DMS53 treated with DMSO at 0.1 percent for 48 hours (cell line): ENCODE measurements around the gene RFX2.
A peak's percentile ranks its signal among the peaks of the same experiment; 100 is the strongest.

Source experiments
- DNase-seq: peaks from one replicate; lab custom pipeline; 2025; ENCODE audit not compliant: unreplicated experiment; lab: John Stamatoyannopoulos, UW

The RFX2 gene

GRCh38 chr19:5959260-5960004 lies 150.9 kb downstream of the RFX2 start:
- no peak for DNase-seq

DNA sequence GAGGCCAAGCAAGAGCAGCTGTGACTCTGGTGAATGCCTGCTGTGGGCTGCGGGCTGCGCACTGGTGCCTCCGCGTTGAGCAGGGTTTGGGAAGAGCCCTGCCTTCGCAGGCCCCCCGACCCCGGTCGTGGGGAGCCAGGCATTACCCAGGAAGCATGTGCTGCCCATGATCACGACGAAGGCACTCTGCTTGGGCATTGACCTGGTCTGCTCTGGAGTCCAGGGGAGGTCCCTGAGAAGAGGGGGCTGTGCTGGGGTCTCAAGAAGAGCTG lies 151.5 kb downstream of the RFX2 start:
- no peak for DNase-seq

DNA sequence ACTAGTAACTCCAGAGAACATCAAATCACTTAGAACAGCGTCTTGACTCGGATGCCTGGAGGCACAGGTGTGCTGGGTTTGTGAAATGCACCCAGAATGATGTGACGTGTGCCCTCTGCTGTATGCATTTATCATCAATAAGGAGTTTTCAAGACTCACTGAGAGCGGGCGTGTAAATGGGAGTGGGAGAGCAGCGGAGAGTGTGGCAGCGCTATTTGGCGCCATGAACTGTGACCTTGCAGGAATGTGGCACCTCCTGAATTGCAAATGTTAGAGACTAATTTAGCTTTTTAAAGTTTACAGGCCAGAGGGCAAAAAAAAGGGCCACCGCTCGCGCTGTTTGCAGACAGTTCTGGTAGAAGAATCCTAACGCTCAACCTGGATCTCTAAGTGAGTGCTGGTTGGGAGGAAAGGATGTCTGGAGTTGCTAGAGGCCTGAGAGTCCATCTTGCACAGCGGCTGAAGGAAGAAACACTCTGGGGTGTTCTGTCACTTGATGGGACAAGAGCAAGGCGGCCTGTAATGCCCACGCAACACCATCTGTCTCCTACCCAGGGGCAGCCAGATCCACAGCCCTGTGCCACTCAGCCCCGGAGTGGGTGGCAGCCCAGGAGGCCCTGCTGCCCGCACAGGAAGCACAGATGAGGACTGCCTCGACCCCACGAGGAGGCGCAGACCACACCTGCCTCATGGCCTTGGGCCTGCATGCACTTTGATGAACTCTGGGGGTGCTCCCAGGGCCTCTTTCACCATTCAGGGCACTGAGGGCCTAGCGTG lies 152.0 kb downstream of the RFX2 start:
- no peak for DNase-seq

DNA sequence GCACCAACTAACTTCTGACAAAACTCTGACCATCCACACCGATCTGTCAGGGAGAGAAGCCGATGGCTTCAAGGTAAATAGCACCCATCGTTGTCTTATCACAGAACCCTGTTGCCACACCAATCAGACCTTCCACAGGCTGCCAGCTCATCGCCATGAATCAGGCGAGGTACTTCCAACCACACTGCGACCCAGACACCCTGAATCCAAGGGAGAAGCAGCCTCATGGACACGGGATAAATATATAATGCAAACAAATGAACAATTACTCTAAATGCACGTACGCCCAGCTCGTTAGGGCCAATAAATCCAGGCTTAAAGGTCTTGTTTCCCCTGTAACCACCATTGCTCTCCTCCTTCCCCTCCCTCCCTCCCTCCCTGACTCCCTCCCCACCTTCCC lies 153.1 kb downstream of the RFX2 start:
- DNase-seq = no peak

DNA sequence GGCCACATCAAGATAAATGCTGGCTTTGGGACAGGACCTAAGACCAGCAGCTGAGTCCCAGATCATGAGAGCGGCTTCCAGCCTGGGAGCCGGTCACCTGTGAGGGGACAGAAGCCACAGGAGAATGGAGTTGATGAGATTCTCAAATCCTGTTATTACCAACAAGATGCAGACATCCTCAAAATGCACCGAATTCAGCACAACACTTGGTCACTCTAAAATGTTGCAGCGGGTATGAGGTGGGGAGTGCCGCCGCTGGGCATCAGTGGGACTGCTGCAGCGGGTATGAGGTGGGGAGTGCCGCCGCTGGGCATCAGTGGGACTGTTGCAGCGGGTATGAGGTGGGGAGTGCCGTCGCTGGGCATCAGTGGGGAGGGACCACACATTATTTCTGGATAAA lies 153.6 kb downstream of the RFX2 start:
- no peak for DNase-seq

- DNase-seq = no peak
Measured at GRCh38 chr19:5956323-5956722, 154.0 kb downstream of the RFX2 start.

- no peak for DNase-seq
Measured at GRCh38 chr19:5955636-5955935, 154.7 kb downstream of the RFX2 start.

DNA sequence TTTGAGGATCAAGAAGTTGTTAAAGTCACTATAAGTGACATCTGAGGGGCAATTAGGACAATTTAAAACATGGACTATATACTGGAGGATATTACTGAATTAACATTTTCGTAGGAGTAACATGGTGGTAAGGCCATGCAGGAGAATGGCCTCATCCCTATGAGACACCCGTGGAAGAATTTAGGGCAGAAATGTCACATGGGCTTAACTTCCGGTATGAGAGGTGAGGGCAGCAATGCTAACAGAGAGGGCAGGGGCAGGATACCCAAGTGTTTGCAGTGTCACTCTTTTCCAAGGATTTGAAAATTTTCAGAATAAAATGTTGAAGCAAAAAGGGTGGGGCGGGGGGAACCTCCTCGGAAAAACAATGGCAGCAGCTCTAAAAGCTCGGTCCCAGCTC lies 156.0 kb downstream of the RFX2 start:
- DNase-seq = no peak

- no peak for DNase-seq
Measured at GRCh38 chr19:5953680-5954213, 156.6 kb downstream of the RFX2 start.

DNA sequence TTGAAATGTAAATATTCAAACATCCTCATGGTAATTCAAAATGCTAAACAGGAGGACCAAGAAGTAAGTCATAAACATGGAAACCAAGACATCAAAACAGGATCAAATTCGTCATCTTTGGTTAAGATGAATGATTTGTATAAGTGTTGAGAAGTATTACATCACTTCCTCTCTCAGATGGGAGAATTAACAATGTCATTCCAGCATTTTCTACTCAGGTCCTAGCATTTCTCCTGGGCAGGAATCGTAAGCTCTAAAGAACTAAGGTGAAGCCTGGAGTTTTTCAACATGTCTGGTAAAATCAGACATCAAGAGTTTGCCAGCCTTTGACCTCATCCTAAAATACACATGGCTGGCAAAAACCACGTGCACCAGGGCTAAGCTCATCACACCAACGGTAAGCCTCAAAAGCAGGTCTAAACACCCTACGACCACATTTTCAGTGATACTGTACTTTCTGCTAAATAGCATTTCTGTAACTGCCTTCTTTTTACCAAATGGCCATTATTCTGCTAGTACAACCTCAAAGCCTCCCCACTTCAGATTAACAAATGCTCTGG lies 157.2 kb downstream of the RFX2 start:
- no peak for DNase-seq

- no peak for DNase-seq
Measured at GRCh38 chr19:5952193-5953029, 157.9 kb downstream of the RFX2 start.

DNA sequence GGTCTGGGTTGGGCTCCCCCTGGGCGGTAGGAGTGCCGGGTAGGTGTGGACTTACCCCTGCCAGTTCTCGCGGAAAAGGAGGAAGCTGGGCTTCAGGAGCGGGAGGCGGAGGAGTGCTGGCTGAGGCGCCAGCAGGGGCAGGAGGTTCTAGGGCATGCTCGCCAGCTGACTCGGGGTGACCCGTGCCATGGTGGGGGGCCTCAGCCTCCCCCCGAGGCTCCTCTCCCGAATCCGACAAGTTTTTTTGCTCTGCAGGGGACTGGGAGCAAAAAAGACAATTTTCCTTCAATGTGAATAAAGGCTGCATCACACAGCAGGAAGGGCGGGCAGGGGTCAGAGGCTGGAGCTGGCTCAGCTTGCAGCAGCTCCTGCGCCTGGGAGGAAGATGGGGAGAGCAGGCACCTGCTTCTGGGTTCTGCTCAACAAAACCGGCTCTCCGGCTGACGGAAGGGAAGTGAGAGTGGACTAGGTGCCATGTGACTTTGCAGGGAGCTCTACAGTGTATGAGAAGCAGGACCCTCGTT lies 158.9 kb downstream of the RFX2 start:
- no peak for DNase-seq

DNA sequence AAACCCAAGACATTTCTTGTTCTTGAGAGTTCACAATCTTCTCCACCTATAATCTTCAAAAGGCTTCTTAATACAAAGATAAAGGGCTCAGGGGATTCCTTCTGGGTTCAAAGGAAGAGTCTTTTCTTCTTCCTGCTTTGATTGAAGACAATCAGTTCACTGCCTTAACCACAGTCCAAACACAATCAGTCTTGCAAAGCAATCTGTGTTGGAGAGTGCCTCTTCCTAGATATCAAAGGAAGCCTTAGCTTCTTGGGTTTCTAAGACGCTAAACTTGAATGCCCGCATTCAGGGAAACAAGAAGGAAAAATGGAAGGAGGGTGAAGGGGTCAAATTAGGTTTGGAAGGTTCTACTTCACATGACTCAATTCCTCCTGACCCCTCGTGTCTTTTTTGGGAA lies 159.6 kb downstream of the RFX2 start:
- no peak for DNase-seq

- peak; percentile 64 for DNase-seq
Measured at GRCh38 chr19:5949792-5950305, 160.5 kb downstream of the RFX2 start.

DNA sequence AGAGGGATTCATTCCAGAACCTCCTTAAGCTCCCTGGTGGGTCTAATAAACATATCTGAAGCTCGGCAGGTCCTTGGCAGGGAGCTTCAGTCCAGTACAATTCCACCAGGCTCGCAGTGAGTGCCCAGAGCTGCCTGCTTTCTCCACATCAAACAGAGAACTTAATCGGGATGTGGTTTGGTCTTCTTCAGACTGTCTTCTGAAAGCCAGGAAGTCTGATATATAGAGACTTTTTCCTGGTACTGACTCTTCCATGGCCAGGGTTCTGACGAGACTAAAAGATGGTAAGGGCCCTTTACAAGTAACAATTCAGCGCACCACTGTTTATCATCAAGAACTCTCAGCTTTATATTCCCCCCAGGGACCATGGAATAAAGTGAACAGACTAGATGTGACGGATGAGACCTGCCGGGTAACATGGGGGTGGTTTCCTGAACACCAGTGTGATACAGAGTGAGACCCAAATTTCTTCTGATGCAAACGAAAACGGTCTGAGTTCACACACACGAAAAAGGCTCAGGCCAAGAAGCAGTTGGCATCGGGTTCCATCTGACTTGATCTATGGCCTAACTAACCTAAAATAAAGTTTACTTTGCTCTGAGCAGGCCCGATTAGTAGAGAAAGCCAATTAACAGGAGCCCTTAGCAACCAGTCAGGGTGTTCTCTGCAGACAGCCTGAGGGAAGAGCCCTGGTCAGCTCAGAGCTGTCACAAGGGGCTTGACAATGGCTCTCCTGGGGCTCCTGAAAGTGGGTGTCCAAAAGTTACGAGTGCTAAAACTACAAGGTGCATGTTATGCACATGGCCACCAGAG lies 161.3 kb downstream of the RFX2 start:
- no peak for DNase-seq

DNA sequence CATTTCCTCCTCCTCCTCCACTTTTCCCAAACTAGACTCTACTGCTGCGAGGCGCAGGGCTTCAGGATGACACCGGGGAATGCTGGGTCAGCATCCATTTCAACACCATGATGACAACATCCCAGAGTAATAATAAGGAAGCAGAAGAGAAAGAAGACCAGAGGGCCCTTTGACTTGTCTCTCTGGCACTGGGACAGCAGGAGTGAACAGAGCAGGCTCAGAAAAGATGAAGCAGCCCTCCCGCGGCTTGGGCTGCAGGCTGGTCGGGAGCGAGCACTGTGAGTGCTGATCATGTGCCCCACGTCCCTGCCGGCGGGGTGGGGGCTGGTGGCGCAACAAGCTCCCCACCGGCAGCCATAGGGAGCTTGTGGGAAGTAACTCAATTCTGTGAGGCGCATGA lies 162.9 kb downstream of the RFX2 start:
- DNase-seq = no peak

GRCh38 chr19:5943623-5944022 lies 166.7 kb downstream of the RFX2 start:
- DNase-seq = no peak
